NCI-H146 treated with DMSO at 0.1 percent for 48 hours (cell line): ENCODE measurements around the gene WEE2.
"Not testable (repeated sequence)": the region's sequence is repeated elsewhere in the genome, so short reads cannot be mapped to it uniquely, and the experiment has no call there.

Experiments used
- DNase-seq: peaks from one replicate; lab custom pipeline; 2025; ENCODE audit not compliant: unreplicated experiment; lab: John Stamatoyannopoulos, UW

Gene WEE2

GRCh38 chr7:141770083-141770583, 62.0 kb downstream of the WEE2 start:
- DNase-seq, result not testable (repeated sequence)

DNA sequence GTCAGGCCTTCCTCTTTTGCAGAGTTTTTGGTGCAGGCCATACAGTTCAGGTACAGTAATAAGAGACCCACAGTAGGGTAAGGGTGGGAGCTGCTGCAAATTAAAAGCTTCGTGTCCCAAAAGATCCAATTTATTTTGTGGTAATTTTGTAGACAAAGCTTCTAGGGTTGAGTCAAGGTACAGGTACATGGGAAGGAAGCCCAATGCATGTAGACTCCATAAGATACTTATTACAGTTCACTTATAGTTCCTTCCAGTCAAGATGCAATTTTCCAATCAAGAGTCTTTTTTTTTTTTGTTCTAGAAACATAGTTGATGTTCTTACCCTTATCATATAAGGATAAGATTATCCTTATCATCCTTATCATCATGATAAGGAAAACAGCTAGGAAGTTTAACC, 68.2 kb downstream of the WEE2 start, which contains the start of gene TAS2R4:
TAS2R4 (plus strand) TSS at position 301 of the 400 bp plus-strand sequence. CDS start 1,815 bp downstream, outside the sequence.
- DNase-seq, result no peak
